H1 (cell line): Measurements from ENCODE around the gene TAX1BP1. TPM values are rescaled to one million over a fixed set of nuclear protein-coding genes. Genes with fewer than 3 reads are reported as not detected.

Source experiments
- CTCF ChIA-PET: fragments of 300-600 bp; sonication (Branson Sonifier 250); formaldehyde crosslinking; loops from one replicate; lab custom pipeline; 2021; ENCODE audit not compliant: partially characterized antibody; lab: Charles Lee
- POLR2A ChIA-PET: fragments of 300-600 bp; sonication (Branson Sonifier 250); formaldehyde crosslinking; loops from one replicate; lab custom pipeline; 2021; ENCODE audit warnings: inconsistent platforms; ENCODE audit not compliant: partially characterized antibody; lab: Charles Lee
- DNase-seq, 2 experiments: peaks; one replicate each; pipeline versions ENCODE4 v3.0.0 to v3.0.0-alpha.2; 2010 to 2022; ENCODE audit warnings: low spot score in 2 of 2, low read depth in 1 of 2, mixed read lengths in 1 of 2
- FAIRE-seq: peaks from 2 replicates; lab custom pipeline; 2011; peaks lifted over from hg19 to GRCh38; lab: Jason Lieb, UNC
- H2AFZ ChIP-seq: 2 replicates; pipeline ENCODE4 v1.8.1; 2012; ENCODE audit warnings: low read length, inconsistent platforms
- H2AK5ac ChIP-seq: 2 replicates; pipeline ENCODE4 v1.6.1; 2013; ENCODE audit warnings: low read depth, low read length
- H2BK120ac ChIP-seq: replicated peaks from 2 replicates; pipeline ENCODE3; 2013; ENCODE audit warnings: low read depth, low read length, inconsistent platforms
- H2BK12ac ChIP-seq: 2 replicates; pipeline ENCODE4 v1.6.1; 2013; ENCODE audit warnings: low read depth, low read length
- H2BK15ac ChIP-seq: 2 replicates; pipeline ENCODE4 v1.6.1; 2013; ENCODE audit warnings: low read length
- H2BK20ac ChIP-seq: 2 replicates; pipeline ENCODE4 v1.6.1; 2013; ENCODE audit warnings: low read length
- H2BK5ac ChIP-seq: 2 replicates; pipeline ENCODE4 v1.6.1; 2013; ENCODE audit warnings: low read depth, low read length
- H3K14ac ChIP-seq: 2 replicates; pipeline ENCODE4 v1.6.1; 2013; ENCODE audit warnings: inconsistent platforms; ENCODE audit not compliant: insufficient read length
- H3K18ac ChIP-seq: 2 replicates; pipeline ENCODE4 v1.6.1; 2013; ENCODE audit warnings: low read length; ENCODE audit errors: extremely low read depth
- H3K23ac ChIP-seq: 2 replicates; pipeline ENCODE4 v1.6.1; 2013; ENCODE audit warnings: inconsistent platforms; ENCODE audit not compliant: insufficient read length
- H3K23me2 ChIP-seq: 2 replicates; pipeline ENCODE4 v1.6.1; 2013; ENCODE audit warnings: low read depth, low read length
- H3K27ac ChIP-seq: 2 replicates; pipeline ENCODE4 v1.6.1; 2011; ENCODE audit warnings: low read depth, low read length, inconsistent platforms
- H3K27me3 ChIP-seq, 4 experiments: replicated peaks in 1 of 4; 1 replicate in 1 of 4; 2 replicates in 3 of 4; pipeline versions ENCODE4 v1.6.1 to v1.8.1; 2011 to 2013; ENCODE audit warnings: low read length in 3 of 4, mild to moderate bottlenecking in 3 of 4, inconsistent platforms in 2 of 4, mixed read lengths in 2 of 4, moderate library complexity in 1 of 4; ENCODE audit not compliant: control insufficient read depth in 3 of 4, insufficient read depth in 3 of 4; ENCODE audit errors: extremely low read depth in 1 of 4
- H3K36me3 ChIP-seq, 4 experiments: 2 replicates each; pipeline versions ENCODE4 v1.6.1 to v1.8.1; 2011 to 2013; ENCODE audit warnings: mild to moderate bottlenecking in 4 of 4, low read length in 3 of 4, moderate library complexity in 2 of 4, control low read depth in 1 of 4, inconsistent platforms in 1 of 4; ENCODE audit not compliant: insufficient read depth in 4 of 4, control insufficient read depth in 2 of 4
- H3K4ac ChIP-seq: replicated peaks from 2 replicates; pipeline ENCODE3; 2013; ENCODE audit warnings: low read length, low read depth, mixed read lengths, inconsistent platforms; ENCODE audit not compliant: insufficient read length
- H3K4me1 ChIP-seq, 4 experiments: replicated peaks in 1 of 4; 1 replicate in 1 of 4; 2 replicates in 3 of 4; pipeline versions ENCODE4 v1.6.1 to v1.8.1; 2011 to 2013; ENCODE audit warnings: low read length in 3 of 4, inconsistent platforms in 2 of 4, mixed read lengths in 1 of 4; ENCODE audit not compliant: insufficient read depth in 4 of 4, control insufficient read depth in 3 of 4
- H3K4me2 ChIP-seq, 2 experiments: 2 replicates each; pipeline versions ENCODE4 v1.6.1 to v1.8.1; 2011 to 2013; ENCODE audit warnings: low read depth in 2 of 2, low read length in 2 of 2, control low read depth in 1 of 2, inconsistent platforms in 1 of 2, mild to moderate bottlenecking in 1 of 2; ENCODE audit not compliant: insufficient read depth in 1 of 2
- H3K4me3 ChIP-seq, 4 experiments: fragments of 200-600, 300-600 bp in 1 of 4; sonication (generic), shearing (Covaris generic), sonication (Bioruptor Twin) in 1 of 4; 2 replicates each; pipeline versions ENCODE4 v1.5.1 to v1.8.1; 2011 to 2016; ENCODE audit warnings: low read length in 4 of 4, low read depth in 3 of 4, control low read depth in 2 of 4, inconsistent platforms in 2 of 4, mild to moderate bottlenecking in 2 of 4, mixed read lengths in 1 of 4, moderate library complexity in 1 of 4; ENCODE audit not compliant: insufficient read depth in 2 of 4; ENCODE audit errors: extremely low read depth in 1 of 4
- H3K56ac ChIP-seq: replicated peaks from 2 replicates; pipeline ENCODE3; 2013; ENCODE audit warnings: low read depth, mild to moderate bottlenecking, mixed read lengths, low read length, inconsistent platforms; ENCODE audit not compliant: insufficient read length
- H3K79me1 ChIP-seq: 2 replicates; pipeline ENCODE4 v1.6.1; 2013; ENCODE audit warnings: low read depth, low read length, control low read depth
- H3K79me2 ChIP-seq, 2 experiments: 2 replicates each; pipeline versions ENCODE4 v1.6.1 to v1.8.1; 2012 to 2013; ENCODE audit warnings: low read length in 2 of 2, mild to moderate bottlenecking in 2 of 2, inconsistent platforms in 1 of 2; ENCODE audit not compliant: insufficient read depth in 2 of 2, control insufficient read depth in 1 of 2
- H3K9ac ChIP-seq, 4 experiments: replicated peaks in 1 of 4; 1 replicate in 1 of 4; 2 replicates in 3 of 4; pipeline versions ENCODE4 v1.6.1 to v1.8.1; 2011 to 2013; ENCODE audit warnings: low read depth in 3 of 4, low read length in 3 of 4, control low read depth in 2 of 4, mild to moderate bottlenecking in 2 of 4, moderate library complexity in 2 of 4, inconsistent platforms in 1 of 4; ENCODE audit errors: extremely low read depth in 1 of 4
- H3K9me3 ChIP-seq, 2 experiments: 2 replicates each; pipeline versions ENCODE4 v1.6.1 to v1.8.1; 2012 to 2013; ENCODE audit warnings: mild to moderate bottlenecking in 2 of 2, moderate library complexity in 2 of 2, control low read depth in 1 of 2, inconsistent platforms in 1 of 2, low read depth in 1 of 2, low read length in 1 of 2, mixed read lengths in 1 of 2; ENCODE audit not compliant: insufficient read depth in 2 of 2
- H4K20me1 ChIP-seq, 2 experiments: replicated peaks in 1 of 2; 2 replicates each; pipeline versions ENCODE3 to v1.8.1; 2011 to 2013; ENCODE audit warnings: inconsistent platforms in 2 of 2, low read length in 2 of 2, mild to moderate bottlenecking in 1 of 2; ENCODE audit not compliant: insufficient read depth in 2 of 2, control insufficient read depth in 1 of 2
- H4K5ac ChIP-seq: 2 replicates; pipeline ENCODE4 v1.6.1; 2013; ENCODE audit warnings: low read length, low read depth, mixed read lengths, inconsistent platforms; ENCODE audit not compliant: insufficient read length
- H4K8ac ChIP-seq: 2 replicates; pipeline ENCODE4 v1.8.0; 2013; ENCODE audit warnings: mild to moderate bottlenecking, moderate library complexity, low read length, inconsistent platforms; ENCODE audit not compliant: insufficient read depth; ENCODE audit errors: extremely low read depth
- H4K91ac ChIP-seq: replicated peaks from 2 replicates; pipeline ENCODE3; 2013; ENCODE audit warnings: low read length, mixed read lengths, inconsistent platforms; ENCODE audit not compliant: insufficient read length
- BACH1 ChIP-seq: IDR thresholded peaks from 2 replicates; pipeline ENCODE4 v1.6.1; 2012; ENCODE audit warnings: low read length, improper control_type of control experiment
- BCL11A ChIP-seq, 2 experiments: IDR thresholded peaks; one replicate each; pipeline ENCODE4 v1.6.1; 2011; ENCODE audit warnings: low read depth in 2 of 2, low read length in 2 of 2, mild to moderate bottlenecking in 2 of 2
- CBX5 ChIP-seq: fragments of 300-800, 300-1000 bp; sonication (generic); IDR thresholded peaks from 2 replicates; pipeline ENCODE4 v1.7.1; 2016; ENCODE audit warnings: antibody characterized with exemption, low read length, low read depth
- CHD2 ChIP-seq: IDR thresholded peaks from 2 replicates; pipeline ENCODE4 v1.6.1; 2012; ENCODE audit warnings: low read length, improper control_type of control experiment
- SIN3A ChIP-seq, 2 experiments: IDR thresholded peaks in 1 of 2; conservative IDR thresholded peaks in 1 of 2; 2 replicates each; pipeline ENCODE4 v1.6.1; 2011 to 2012; ENCODE audit warnings: low read length in 2 of 2, improper control_type of control experiment in 1 of 2, low read depth in 1 of 2, mild to moderate bottlenecking in 1 of 2
- SIRT6 ChIP-seq: IDR thresholded peaks from one replicate; pipeline ENCODE4 v1.7.1; 2012; ENCODE audit warnings: low read length, inconsistent platforms
- SRF ChIP-seq: IDR thresholded peaks from 2 replicates; pipeline ENCODE4 v1.6.1; 2011; ENCODE audit warnings: mild to moderate bottlenecking, low read depth, low read length, moderate library complexity
- TCF12 ChIP-seq: IDR thresholded peaks from 2 replicates; pipeline ENCODE4 v1.6.1; 2011; ENCODE audit warnings: low read depth, mild to moderate bottlenecking, low read length
- WGBS, 2 experiments: shearing (Covaris generic) in 1 of 2; methylation state at CpG; one replicate each; pipeline versions ENCODE4 v1.1.6 to v1.1.7; 2013 to 2015; ENCODE audit warnings: low lambda C conversion rate in 2 of 2, mixed read lengths in 2 of 2, inconsistent platforms in 1 of 2, low coverage in 1 of 2, missing lambda C conversion rate in 1 of 2; ENCODE audit not compliant: insufficient replicate concordance in 2 of 2, insufficient coverage in 1 of 2, insufficient read length in 1 of 2; ENCODE audit errors: extremely low coverage in 1 of 2, missing lambda C conversion rate in 1 of 2; 5-methylcytosine and 5-hydroxymethylcytosine counted together
- polyA plus RNA-seq, 7 experiments: library from polyadenylated mRNA; depleted of rRNA in 3 of 7; stranded (reverse) in 5 of 7; unstranded in 2 of 7; fragments of >200 nt in 5 of 7; fragments of 200-250 nt in 2 of 7; gene quantifications; 1 replicate in 5 of 7; 2 replicates in 1 of 7; 4 replicates in 1 of 7; pipeline versions ENCODE4 v1.2.1 to v1.2.3, GENCODE V29; 2011 to 2013; ENCODE audit warnings: missing spikeins in 2 of 7, mixed read lengths in 2 of 7
- total RNA-seq: library from RNA; stranded (reverse); fragmentation: NEBNext Ultra II Directional; extraction: Animal tissue kit (Norgen Biotek cat#: 25700); gene quantifications from 2 replicates; pipeline ENCODE4 v1.2.1, GENCODE V29; 2021
- TF ChIP-seq, protein P1 (sequence below): IDR thresholded peaks from 2 replicates; pipeline ENCODE4 v1.6.1; 2011; ENCODE audit warnings: low read depth, mild to moderate bottlenecking, low read length; ENCODE audit not compliant: insufficient read depth

TAX1BP1 gene
- total and polyA plus RNA-seq, 2 of the 8 experiments (the other 6 are each of a cell fraction or from before 2014, with no cell fraction given): 56.0 to 62.7 TPM

DNA sequence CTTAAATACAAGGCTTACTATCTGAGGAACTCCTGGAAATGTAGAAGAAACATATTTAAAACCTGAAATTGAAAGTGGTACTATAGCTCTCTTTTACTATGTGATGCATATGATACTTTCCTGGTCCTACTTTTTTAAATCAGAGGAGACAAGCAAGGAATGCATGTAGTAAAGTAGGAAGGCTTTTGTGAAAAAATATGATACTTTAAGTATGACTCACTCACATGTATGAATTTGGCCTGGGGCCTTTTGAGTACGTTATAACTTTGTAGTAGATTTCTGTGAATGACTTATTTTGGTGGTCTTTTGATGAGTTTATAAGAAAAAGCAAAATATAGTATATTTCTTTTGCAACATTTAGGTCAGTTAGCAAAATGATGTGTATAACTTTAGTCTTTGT lies 53.8 kb downstream of the TAX1BP1 start:
- H3K23ac ChIP-seq: no peak overlapping the region

More for the DNA sequence above, 53.8 kb downstream of the TAX1BP1 start:
- Histone ChIP-seq H2AK5ac (no peak overlapping the region), H3K4me1 (no peaks in the 10 kb centered on the region), H3K4me2 (no peak overlapping the region), H2BK20ac (no peak overlapping the region), H3K27me3 (no peaks in the 10 kb centered on the region), H2BK15ac (no peak overlapping the region), H2BK12ac (no peak overlapping the region), H3K9ac (no peak overlapping the region), H3K23me2 (no peaks in the 10 kb centered on the region), H3K9me3 (no peaks in the 10 kb centered on the region), H4K5ac (no peak overlapping the region), H3K79me1 (no peaks in the 10 kb centered on the region), H3K4ac (no peak overlapping the region), H4K8ac (no peak overlapping the region), H2BK5ac (no peak overlapping the region), H2BK120ac (no peak overlapping the region), H2AFZ (no peak overlapping the region), H3K14ac (no peak overlapping the region), H4K91ac (no peak overlapping the region), H4K20me1 (no peaks in the 10 kb centered on the region), H3K4me3 (no peak overlapping the region), H3K79me2 (no peaks in the 10 kb centered on the region), H3K36me3 (peaks cover 0 to 26% (median 3%) of the 10 kb centered on the region in 4 experiments; a peak in 2 of 8 replicates), H3K18ac (no peak overlapping the region), H3K56ac (no peak overlapping the region), H3K27ac (no peak overlapping the region)
- CTCF ChIA-PET: interaction anchor here (0.6 kb wide), 1 partner anchor 357 kb away, joined by 3 read pairs; no protein-coding TSS in a partner anchor
- 100% methylated on average over 1 of the region's 1 CpG; no CpG with 5 or more reads in 1 of the 2 experiments for WGBS, 2 experiments
- DNase-seq: no peak
- POLR2A ChIA-PET: no interaction called here
- no peak for FAIRE-seq
- TF ChIP-seq TCF12 (no peak), SIRT6 (no peak), CBX5 (no peak), SRF (no peak), SIN3A (conservative IDR thresholded peaks at IDR 0.05 in 1 of 2, IDR thresholded peaks at IDR 0.05 in 1 of 2; ENCODE audit: low read depth in 1 of 2, low read length in 2 of 2) (no peak), BACH1 (no peak), BCL11A (IDR thresholded peaks at IDR 0.05; ENCODE audit: low read depth in 2 of 2, low read length in 2 of 2) (no peak), CHD2 (no peak)
- TF ChIP-seq, protein P1, sequence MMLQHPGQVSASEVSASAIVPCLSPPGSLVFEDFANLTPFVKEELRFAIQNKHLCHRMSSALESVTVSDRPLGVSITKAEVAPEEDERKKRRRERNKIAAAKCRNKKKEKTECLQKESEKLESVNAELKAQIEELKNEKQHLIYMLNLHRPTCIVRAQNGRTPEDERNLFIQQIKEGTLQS: no peak
